Spleen (tissue), 11 donors: ENCODE results near the gene RGS19. TPM values are rescaled to one million over a fixed set of nuclear protein-coding genes. Genes with fewer than 3 reads are reported as not detected.

Source experiments
- DNase-seq: peaks from one replicate; pipeline ENCODE4 v3.0.0-alpha.2; 2020
- H3K27ac ChIP-seq, 8 donors: fragments of 200-600 bp; sonication (generic) in 7 of 8; 1 replicate in 4 of 8; 2 replicates in 4 of 8; pipeline versions ENCODE4 v1.5.0 to v1.8.0; 2016 to 2021; ENCODE audit warnings: inconsistent platforms in 4 of 8, mild to moderate bottlenecking in 4 of 8, moderate library complexity in 1 of 8
- H3K27me3 ChIP-seq, 7 donors: fragments of 200-600 bp; sonication (generic) in 6 of 7; replicated peaks in 1 of 7; 1 replicate in 4 of 7; 2 replicates in 3 of 7; pipeline versions ENCODE4 v1.5.0 to v1.8.0; 2016 to 2021; ENCODE audit warnings: inconsistent platforms in 3 of 7, mild to moderate bottlenecking in 1 of 7
- H3K36me3 ChIP-seq, 6 donors: fragments of 200-600 bp; sonication (generic) in 5 of 6; 1 replicate in 4 of 6; 2 replicates in 2 of 6; pipeline versions ENCODE4 v1.5.0 to v1.8.0; 2016 to 2021; ENCODE audit warnings: inconsistent platforms in 2 of 6
- H3K4me1 ChIP-seq, 6 donors: fragments of 200-600 bp; sonication (generic) in 5 of 6; 1 replicate in 3 of 6; 2 replicates in 3 of 6; pipeline versions ENCODE4 v1.5.0 to v1.8.0; 2016 to 2021; ENCODE audit warnings: inconsistent platforms in 3 of 6
- H3K4me3 ChIP-seq, 8 donors: fragments of 200-600 bp; sonication (generic) in 7 of 8; 1 replicate in 4 of 8; 2 replicates in 4 of 8; pipeline versions ENCODE4 v1.5.0 to v1.8.0; 2016 to 2021; ENCODE audit warnings: inconsistent platforms in 4 of 8, mild to moderate bottlenecking in 4 of 8, moderate library complexity in 2 of 8
- H3K9me3 ChIP-seq, 8 donors: fragments of 200-600 bp; sonication (generic) in 7 of 8; 1 replicate in 4 of 8; 2 replicates in 4 of 8; pipeline versions ENCODE4 v1.5.0 to v1.8.0; 2016 to 2021; ENCODE audit warnings: inconsistent platforms in 4 of 8
- CTCF ChIP-seq, 11 experiments: fragments of 200-600 bp in 7 of 11; fragments of 450-650 bp in 4 of 11; sonication (generic) in 4 of 11; IDR thresholded peaks in 8 of 11; conservative IDR thresholded peaks in 3 of 11; 1 replicate in 7 of 11; 2 replicates in 4 of 11; pipeline versions ENCODE4 v1.4.0 to v1.8.0; 2016 to 2021; ENCODE audit warnings: antibody characterized with exemption in 11 of 11, inconsistent platforms in 4 of 11, mild to moderate bottlenecking in 1 of 11
- POLR2A ChIP-seq, 3 donors: fragments of 450-650 bp; IDR thresholded peaks; one replicate each; pipeline ENCODE4 v1.5.1; 2017; ENCODE audit warnings: antibody characterized with exemption in 3 of 3, mild to moderate bottlenecking in 1 of 3
- POLR2AphosphoS5 ChIP-seq, 3 donors: sonication (generic); formaldehyde crosslinking; IDR thresholded peaks; one replicate each; pipeline ENCODE4 v1.5.1; 2017; ENCODE audit warnings: antibody characterized with exemption in 3 of 3
- WGBS, 5 donors: extraction: QIAGEN DNeasy Blood & Tissue Kit in 3 of 5; methylation state at CpG; one replicate each; pipeline versions ENCODE4 v1.1.5 to v1.1.7; 2013 to 2018; 5-methylcytosine and 5-hydroxymethylcytosine counted together
- intact Hi-C: fragments of 100-400 bp; cut with DNase I; formaldehyde crosslinking; loops from one replicate; pipeline ENCODE4 v1.15.0; 2023; ENCODE audit warnings: low total_unique reads
- polyA plus RNA-seq, 3 donors: library from polyadenylated mRNA; stranded (reverse); fragments of 200-250 nt; gene quantifications; one replicate each; pipeline ENCODE4 v1.2.1, GENCODE V29; 2013
- total RNA-seq, 7 donors: library from RNA; depleted of rRNA in 3 of 7; stranded (reverse); fragments of >200 nt in 3 of 7; fragmentation: NEBNext Ultra II Directional in 4 of 7; extraction: Animal tissue kit (Norgen Biotek cat#: 25700) in 4 of 7; gene quantifications; one replicate each; pipeline versions ENCODE4 v1.1.0 to v1.2.1, GENCODE V29; 2016 to 2021
- donor health status: healthy with polysubstance abuse.
- donor health status: DM: no; HTN: no; CAD: no; lungs with moderate emphysema.
- donor health status: DM: no; HTN: no; CAD: no.
- donor health status: Bipolar disorder and iron deficiency.
- donor health status: healthy.
- donor health status: DM: no; HTN: no; CAD: no.
- donor health status: DM: yes; HTN: yes; CAD: no.

The RGS19 gene
- total and polyA plus RNA-seq, 10 donors: 80.4 to 186 (median 102) TPM

GRCh38 chr20:64077876-64078551 is 1.3 kb downstream of the RGS19 start:
- H3K36me3 ChIP-seq: peaks cover 0 to 46% (median 33%) of the 10 kb centered on the region in 6 donors
- peak; percentile 95 for DNase-seq
- no peaks in the 10 kb centered on the region for H3K9me3 ChIP-seq
- peaks cover 0 to 3% (median 0%) of the 10 kb centered on the region in 7 donors for H3K27me3 ChIP-seq
- intact Hi-C loops: no loop called here
- TF ChIP-seq POLR2AphosphoS5 (IDR thresholded peaks at IDR 0.05): peak; percentile 59 to 74 (median 71)
- no peak for TF ChIP-seq POLR2A (IDR thresholded peaks at IDR 0.05)
- TF ChIP-seq CTCF (IDR thresholded peaks at IDR 0.05 in 8 of 11, conservative IDR thresholded peaks at IDR 0.05 in 3 of 11): peak in 1 of 11 experiments; percentile 6
- 11 to 29% (median 19%) methylated on average over 13 to 15 of the region's 15 CpGs for WGBS, 5 donors
- H3K4me1 ChIP-seq: peaks cover 20 to 94% (median 78%) of the 10 kb centered on the region in 6 donors
- H3K27ac ChIP-seq: peak overlapping the region; percentile 84 to 97 (median 89)
- H3K4me3 ChIP-seq: peak overlapping the region; percentile 62 to 96 (median 81)

- DNase-seq: no peak
- intact Hi-C loops: no loop called here
- no peaks in the 10 kb centered on the region for H3K27me3 ChIP-seq
- TF ChIP-seq CTCF (IDR thresholded peaks at IDR 0.05 in 8 of 11, conservative IDR thresholded peaks at IDR 0.05 in 3 of 11): no peak
- no peak for TF ChIP-seq POLR2AphosphoS5 (IDR thresholded peaks at IDR 0.05)
- TF ChIP-seq POLR2A (IDR thresholded peaks at IDR 0.05): no peak
- H3K36me3 ChIP-seq: peaks cover 0 to 51% (median 39%) of the 10 kb centered on the region in 6 donors
- H3K27ac ChIP-seq: peak overlapping the region; percentile 30 to 97 (median 89)
- H3K4me3 ChIP-seq: peak overlapping the region; percentile 62 to 96 (median 81)
- no peaks in the 10 kb centered on the region for H3K9me3 ChIP-seq
- WGBS, 5 donors: 23 to 43% (median 28%) methylated on average over 3 to 7 of the region's 7 CpGs
- peaks cover 18 to 94% (median 75%) of the 10 kb centered on the region in 6 donors for H3K4me1 ChIP-seq
These were observed 1.8 kb downstream of the RGS19 start for GRCh38 chr20:64077541-64077875.

GRCh38 chr20:64077094-64077493 is 2.2 kb downstream of the RGS19 start:
- intact Hi-C loops: no loop called here
- Histone ChIP-seq H3K4me3 (peak overlapping the region; percentile 62 to 96 (median 81)), H3K36me3 (peaks cover 0 to 55% (median 43%) of the 10 kb centered on the region in 6 donors), H3K4me1 (peaks cover 18 to 94% (median 73%) of the 10 kb centered on the region in 6 donors), H3K27me3 (no peaks in the 10 kb centered on the region), H3K9me3 (no peaks in the 10 kb centered on the region), H3K27ac (peak overlapping the region; percentile 30 to 97 (median 89))
- WGBS, 5 donors: 31 to 53% (median 39%) methylated on average over 4 to 8 of the region's 8 CpGs
- TF ChIP-seq POLR2AphosphoS5 (IDR thresholded peaks at IDR 0.05): peak; percentile 67 to 79 (median 75)
- no peak for TF ChIP-seq CTCF (IDR thresholded peaks at IDR 0.05 in 8 of 11, conservative IDR thresholded peaks at IDR 0.05 in 3 of 11)
- no peak for TF ChIP-seq POLR2A (IDR thresholded peaks at IDR 0.05)
- DNase-seq: peak; percentile 95
